HG02642 (cell line): ENCODE data around the gene PRSS57.

ENCODE experiments used
- ATAC-seq: cut with Tn5 transposase; IDR thresholded peaks from one replicate; pipeline ENCODE4 v1.9.1; 2021; ENCODE audit warnings: mild to moderate bottlenecking; ENCODE audit not compliant: unreplicated experiment, poor library complexity

The PRSS57 gene

DNA sequence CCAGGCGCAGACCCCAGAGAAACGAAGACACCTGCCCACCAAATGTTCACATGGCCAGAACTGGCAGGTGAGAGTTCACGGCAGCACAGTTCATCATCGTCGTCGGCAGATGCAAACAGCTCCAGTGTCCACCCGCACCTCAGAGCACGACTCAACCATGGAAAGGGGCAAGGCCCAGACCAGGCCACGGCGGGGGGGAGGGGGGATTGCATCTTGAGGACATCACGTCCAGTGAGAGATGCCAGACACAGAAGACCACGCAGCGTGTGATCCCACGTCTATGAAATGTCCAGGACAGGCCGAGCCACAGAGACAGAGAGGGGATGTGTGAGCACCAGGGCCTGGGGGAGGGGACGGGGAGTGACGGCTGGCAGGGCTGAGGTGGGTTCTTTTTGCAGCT, 39.6 kb downstream of the PRSS57 start:
- ATAC-seq = no peak

DNA sequence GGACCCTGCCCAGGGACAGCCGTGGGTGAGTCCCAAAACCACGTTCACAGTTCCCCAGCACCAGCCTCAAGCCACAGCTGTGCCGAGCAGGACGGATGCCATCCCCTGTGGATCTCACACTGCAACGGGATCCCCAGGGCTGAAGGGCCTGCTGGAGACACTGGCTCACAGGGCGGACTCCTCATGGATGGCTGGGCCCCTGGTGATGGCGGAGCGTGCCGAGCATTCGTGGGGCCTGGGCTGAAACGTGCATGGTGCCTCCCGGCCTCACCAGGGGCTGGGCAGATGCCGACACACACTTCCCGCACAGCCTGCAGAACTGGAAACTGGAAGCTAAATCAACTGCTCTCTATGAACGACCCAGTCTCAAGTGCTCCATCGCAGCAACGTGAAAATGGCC, 41.8 kb downstream of the PRSS57 start:
- ATAC-seq = no peak

DNA sequence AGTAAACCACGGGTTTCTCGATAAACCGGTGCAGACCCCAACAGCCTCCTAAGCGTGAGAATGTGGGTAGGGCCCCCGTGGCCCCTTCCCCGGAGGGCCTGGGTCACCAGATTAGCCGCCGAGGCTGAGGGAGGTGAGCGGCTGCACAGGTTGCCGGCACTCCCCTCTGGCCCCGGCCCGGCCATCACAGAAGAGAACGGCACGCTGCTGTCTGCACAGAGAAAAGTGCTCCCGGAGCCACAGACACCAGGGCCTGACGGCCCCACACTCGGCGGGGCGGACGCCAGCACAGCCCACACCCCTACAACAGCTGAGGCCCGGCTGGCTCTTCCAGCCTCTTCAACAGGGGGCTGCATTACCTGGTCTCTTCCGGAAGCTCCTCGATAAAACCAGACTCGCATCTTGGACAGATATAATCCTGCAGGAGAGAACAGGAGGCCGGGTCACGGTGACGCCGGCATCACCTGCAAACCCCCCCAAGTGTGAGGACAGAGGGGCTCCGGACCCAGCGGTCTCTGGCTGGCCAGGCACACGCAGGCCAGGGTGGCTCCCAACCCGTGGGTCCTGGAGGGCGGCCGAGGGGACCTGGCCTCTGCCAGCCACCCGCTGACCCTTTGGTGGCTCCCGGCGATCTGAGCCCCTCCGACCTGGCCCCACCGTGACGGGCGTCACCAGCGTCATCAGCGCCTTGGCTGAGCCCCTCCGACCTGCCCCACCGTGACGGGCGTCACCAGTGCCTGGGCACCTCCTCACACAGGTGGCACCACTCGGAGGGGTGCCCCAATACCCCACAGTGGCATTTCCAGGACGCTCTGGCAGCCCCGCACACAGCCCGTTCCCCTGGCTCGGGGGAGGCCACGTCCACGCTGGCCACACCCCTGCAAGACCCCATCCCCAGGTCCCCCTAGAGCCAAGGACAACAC, 42.5 kb downstream of the PRSS57 start:
- no peak for ATAC-seq

DNA sequence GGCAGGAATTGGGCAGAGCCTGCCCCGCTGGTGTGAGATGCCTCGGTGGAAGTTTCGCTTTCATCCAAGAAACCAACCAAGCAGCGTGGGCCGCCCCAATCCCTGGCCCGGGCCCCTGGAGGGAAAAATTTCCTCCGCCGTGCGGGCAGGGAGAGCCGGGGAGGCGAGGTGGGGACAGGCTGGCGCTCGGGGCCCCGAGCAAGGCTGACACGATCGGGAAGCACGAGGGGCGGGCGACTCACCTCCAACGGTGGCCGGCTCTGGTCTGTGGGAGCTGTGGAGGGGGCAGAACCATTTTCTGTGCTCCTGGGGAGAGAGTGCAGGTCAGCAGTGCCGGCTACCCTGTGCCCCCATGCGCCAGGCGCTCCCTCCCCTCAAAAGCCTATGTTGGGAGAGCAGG, 43.3 kb downstream of the PRSS57 start:
- no peak for ATAC-seq

DNA sequence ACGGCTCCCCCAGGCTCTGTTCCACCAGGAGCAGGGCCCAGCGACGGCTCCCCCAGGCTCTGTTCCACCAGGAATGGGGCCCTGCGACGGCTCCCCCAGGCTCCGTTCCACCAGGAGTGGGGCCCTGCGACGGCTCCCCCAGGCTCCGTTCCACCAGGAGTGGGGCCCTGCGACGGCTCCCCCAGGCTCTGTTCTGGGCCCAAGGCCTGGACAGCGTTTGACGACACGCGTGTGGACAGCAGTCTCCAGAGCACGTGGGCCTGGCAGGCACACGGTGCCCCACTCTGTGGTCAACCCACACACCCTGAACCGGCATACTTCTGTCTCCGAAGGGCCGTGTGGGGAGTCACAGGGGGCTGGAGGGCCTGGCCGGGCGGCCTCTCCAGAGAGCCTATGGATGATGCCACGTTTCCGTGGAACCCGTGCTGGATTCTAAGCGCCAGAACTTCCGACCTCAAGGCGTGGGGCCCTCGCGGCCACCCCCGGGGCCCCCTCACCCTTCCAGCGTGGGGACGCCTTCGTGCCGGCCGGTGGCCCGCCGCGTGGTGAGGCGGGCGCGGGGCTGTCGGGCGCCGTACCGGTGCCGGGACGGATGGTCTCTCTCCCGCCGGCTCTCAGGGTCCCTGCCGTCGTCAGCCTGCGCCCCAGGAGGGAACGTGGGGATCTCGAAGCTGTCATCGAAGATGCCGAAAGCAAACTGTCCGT, 44.0 kb downstream of the PRSS57 start:
- ATAC-seq = no peak

DNA sequence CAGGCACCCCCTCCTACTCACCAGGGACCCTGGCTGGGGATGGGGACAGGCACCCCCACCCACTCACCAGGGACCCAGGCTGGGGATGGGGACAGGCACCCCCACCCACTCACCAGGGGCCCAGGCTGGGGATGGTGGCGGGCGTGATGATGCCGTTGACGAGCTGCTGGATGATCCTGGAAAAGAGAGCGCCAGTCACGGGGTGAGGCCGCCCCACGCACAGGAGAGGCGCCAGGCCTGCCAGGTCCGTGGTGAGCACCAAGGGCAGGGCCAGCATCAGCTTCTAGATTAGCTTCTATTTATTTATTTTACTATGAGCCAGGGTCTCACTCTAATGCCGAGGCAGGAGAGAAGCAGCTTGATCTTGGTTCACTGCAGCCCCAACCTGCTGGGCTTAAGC, 45.1 kb downstream of the PRSS57 start:
- ATAC-seq = no peak

DNA sequence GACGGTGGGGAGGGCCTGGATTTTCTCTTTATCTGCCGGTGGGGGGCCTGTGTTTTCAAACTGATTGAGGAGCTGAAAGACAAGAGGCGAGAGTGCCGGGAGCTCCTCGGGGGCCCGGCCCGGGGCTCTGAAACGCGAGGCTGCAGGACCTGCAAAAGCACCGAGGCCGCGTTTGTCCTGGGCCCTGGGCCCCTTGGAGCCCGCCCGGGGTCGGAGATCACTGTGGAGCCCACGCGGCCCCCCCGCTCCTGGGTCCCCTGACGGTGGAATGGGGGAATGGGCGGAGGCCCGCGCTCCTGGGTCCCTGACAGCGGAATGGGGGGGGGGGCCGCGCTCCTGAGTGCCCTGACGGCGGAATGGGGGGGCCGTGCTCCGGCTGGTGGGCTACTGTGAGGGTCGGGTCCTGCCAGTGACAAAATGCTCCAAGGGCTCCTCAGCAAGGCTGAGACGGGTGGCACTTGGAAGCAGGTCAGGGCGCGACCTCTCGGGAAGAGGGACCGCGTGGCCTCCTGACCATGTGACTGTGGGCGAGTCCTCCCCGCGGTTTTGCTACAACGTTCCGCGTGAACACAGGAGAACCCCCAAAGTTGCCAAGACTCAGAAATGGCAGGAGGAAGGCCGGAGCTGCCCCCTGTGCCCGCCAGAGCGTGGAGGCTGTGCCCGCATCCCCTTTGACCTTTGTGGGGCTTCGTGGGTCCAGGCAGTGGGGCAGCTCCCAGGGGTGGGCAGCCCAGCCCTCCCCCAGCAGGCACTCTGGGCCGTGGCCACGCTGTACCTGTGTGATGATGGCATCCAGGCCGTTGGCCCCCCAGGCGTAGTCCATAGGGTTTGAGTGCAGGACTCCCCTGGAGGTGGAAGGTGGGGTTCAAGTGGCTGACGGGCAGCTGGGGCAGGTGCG, 46.1 kb downstream of the PRSS57 start:
- no peak for ATAC-seq

DNA sequence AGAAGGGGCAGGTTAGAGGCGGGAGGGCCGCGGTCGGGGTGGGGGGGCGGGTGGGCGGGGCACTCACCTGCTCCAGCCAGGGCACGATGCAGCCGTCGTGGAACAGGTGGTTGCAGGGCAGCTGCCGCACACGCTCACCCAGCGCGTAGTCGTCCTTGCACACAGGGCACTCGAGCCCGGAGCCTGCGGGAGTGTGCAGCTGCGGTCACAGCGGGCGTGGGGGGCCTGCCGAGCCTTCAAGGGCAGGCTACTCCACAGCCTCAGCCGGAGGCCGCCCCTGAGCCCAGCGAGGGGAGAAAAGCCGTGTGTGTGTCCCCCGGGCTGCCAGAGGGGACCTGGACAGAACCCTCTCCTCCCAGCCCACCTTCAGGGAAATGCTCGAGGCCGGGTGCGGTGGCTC, 46.9 kb downstream of the PRSS57 start:
- no peak for ATAC-seq

DNA sequence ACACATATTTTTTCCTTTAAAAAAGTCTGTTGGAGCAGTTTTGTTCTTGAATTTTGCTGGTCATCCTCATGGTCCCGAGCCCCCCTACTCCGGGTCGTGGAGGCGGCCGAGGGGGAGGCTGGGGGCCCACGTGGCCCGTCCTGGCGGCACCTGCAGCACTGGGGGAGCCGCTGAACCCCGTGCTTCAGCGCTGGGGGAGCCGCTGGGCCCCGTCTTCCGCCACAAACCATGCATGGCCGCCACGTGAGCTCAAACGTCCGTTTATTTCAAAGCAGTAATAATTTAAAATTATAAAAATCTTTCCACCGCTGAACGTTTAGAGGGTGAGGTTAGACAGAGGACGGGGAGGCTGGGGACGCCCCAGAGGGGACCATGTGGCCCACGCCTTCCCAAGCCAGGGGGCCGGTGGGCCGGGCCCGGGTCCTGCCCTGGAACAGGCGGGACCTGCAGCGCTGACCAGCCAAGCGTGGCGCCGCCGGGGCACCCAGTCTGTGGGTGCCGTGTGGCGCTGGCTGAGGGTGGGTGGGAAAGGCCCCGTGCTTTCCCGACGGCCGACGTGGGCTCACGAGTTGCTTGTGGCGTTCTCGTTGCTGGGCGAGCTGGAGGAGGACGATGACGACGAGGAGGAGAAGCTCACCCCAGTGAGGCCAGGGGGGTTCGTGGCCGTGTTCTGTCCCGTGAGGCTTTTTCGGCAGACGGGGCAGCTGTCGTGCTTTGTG, 47.5 kb downstream of the PRSS57 start:
- ATAC-seq = no peak

DNA sequence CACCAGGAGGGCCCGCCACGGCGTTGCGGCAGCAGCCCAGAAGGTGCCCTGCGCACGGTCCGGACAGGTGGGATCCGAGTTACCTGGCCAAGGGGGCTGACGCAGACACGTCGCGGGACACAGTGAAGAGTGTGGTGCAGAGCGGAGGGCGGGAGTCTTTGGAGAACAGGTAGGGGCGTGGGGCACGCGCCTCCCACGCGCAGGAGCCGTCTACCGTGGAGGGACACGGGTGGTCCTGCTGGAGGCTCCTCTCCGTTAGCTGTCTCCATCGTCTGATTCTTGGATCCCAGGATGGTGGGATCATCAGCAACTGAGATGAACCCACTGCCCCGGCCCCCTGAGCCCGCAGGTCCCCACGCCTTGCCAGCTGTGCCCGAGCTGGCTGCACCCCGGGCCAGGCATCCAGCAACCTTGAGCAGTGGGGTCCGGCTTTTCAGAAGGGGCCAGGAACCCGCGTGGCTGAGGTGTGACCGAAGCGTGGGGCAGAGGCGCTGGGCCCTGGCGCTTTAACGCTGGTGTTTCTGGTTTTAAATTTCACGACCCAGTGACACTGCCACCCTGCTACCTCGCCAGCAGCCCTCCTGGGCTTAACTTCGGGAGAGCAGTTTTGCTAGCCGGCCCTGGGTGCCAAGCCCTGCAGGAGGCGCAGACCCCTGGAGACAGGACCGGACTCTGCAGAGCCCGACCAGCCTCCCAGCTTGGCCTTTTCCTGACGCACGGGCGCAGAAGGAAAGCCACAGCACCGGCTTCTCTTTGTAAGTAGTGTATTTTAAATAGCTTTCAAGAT, 48.3 kb downstream of the PRSS57 start:
- no peak for ATAC-seq

DNA sequence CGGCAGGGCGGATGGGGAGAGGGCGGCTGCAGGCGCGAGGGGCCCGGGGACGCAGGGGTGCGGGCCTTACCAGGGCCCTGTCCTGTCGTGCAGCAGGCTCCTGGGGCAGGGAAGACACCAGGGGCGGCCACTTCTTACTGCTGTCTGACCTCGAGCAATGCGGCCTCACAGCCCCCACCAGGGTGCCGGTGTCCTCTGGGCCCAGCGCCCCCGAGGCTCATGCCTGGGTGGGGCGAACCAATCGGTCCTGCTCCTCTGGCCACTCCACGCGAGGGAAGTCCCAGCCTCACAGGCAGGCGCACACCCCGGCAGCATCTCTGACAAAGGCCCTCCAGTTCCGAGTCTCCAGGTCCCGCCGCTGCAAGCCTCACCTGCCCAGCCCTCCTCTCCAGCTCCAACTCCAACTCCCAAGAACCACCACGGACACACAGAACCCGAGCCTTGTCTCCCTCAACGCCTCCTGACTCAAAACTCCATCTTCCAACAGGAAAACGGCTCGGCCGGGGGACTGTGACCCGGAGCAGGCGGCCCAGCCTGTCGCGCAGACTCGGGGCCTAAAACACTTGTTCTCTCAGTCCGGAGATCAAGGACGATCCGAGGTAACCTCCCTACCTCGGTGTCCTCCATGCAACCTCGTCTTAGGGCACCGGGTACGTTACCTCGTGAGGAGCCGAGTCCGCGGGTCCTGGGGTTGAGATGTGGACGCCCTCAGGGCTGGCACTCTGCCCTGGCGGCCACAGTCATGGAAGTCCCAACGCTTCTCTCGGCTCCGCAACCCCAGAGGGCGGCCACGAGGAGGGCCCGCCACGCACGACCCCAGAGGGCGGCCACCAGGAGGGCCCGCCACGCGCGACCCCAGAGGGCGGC, 49.1 kb downstream of the PRSS57 start:
- ATAC-seq = no peak

DNA sequence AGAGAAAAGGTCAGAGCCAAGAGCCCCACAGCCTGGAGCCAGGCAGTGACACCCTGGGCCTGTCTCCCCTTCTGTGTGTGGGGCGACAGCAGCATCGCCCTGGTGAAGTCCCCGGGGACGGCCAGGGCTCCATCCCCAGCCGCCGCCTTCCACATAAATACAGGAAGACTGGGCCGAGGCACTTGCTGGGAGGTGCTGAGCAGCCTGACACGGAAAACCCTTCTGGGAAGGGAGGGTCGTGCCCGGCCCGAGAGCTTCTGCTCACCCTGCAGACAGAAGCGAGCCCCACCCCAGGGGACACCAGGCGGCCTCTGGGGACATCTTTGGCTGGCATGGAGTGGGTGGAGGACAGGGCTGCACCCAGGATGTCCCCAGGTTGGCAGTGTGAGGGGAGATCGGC, 50.5 kb downstream of the PRSS57 start:
- no peak for ATAC-seq

DNA sequence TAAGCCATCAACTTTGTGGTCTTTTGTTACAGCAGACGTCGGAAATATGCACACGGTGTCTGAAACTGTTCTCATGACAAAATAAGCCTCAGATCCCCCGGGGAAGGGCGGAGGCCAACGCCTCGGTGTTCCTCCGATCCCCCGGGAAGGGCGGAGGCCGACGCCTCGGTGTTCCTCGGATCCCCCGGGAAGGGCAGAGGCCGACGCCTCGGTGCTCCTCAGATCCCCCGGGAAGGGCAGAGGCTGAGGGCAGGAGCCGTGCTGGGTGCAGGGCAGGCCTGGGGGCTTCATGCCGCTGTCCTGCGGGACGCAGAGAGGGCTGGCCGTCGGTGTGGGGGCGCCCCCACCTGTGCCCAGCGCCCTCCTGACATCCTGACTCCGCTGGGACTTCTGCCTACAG, 50.9 kb downstream of the PRSS57 start:
- no peak for ATAC-seq

DNA sequence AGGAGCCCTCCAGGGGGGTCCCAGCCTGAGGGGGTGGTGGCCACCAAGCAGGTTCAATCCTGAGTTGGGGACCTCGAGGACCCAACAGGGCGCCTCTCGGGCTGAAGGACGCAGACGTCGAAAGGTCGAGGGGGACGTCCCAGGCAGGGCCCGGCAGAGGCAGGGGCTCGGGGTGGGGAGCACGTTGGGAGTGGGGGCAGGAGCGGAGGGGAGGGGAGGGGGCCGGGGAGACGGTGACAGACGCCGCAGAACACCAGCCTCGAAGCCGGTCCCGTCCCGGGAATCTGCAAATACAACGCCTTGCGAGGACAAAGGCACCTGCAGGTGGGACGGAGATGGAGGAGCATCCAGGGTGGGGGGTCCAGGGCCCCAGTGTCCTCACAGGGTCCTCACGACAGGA, 51.5 kb downstream of the PRSS57 start:
- no peak for ATAC-seq

DNA sequence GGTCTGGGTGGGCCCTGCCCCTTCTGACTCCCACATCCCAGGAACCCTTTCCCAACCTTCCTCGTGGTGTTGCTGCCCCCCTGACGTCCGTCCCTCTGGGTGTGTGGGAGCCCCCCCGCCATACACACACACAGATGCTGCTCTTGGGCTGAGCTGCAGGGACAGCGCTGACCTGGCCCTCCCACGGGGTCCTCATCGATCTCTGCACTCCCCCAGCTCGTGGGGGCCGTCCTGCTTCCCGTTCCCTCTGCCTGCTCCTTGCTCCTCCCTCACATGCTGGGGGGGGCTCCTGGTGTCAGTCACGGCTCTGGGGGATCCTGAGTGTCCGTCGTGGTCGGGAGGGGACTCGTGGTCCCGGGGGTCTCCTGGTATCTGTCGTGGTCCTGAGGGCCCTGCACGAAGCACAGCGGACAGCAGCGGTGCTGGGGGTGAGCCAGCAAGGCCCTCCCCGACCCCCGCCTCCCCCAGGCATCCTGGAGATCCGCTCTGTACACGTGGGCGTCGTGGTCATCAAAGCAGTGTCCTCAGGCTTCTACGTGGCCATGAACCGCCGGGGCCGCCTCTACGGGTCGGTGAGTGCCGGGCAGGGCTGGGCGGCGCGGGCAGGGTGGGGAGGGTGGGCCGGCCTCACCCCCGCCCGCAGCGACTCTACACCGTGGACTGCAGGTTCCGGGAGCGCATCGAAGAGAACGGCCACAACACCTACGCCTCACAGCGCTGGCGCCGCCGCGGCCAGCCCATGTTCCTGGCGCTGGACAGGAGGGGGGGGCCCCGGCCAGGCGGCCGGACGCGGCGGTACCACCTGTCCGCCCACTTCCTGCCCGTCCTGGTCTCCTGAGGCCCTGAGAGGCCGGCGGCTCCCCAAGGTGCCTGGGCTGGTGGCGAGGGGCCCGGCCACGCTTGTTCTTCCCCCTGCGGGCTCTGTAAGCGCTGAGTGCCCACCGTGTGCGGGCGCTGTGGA, 52.2 kb downstream of the PRSS57 start:
- ATAC-seq = no peak

DNA sequence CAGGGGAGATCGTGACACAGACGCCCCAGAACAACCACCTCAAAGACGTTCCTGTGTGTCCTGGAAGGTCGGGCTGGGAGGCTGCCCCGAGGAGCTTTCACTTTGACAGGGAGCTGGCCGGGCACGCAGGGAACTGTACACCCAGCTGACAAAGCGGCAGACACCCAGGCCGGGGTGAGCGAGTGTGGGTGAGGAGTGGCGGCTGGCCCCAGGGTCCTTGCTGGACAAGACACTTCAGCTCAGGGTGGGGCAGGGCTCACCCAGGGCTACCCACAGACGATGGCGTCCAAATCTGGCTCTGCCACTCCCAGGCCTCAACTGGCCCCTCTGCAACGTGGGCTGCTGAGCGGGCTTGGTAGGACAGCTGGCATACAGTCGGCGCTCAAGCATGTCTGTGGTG, 53.5 kb downstream of the PRSS57 start:
- ATAC-seq = no peak

DNA sequence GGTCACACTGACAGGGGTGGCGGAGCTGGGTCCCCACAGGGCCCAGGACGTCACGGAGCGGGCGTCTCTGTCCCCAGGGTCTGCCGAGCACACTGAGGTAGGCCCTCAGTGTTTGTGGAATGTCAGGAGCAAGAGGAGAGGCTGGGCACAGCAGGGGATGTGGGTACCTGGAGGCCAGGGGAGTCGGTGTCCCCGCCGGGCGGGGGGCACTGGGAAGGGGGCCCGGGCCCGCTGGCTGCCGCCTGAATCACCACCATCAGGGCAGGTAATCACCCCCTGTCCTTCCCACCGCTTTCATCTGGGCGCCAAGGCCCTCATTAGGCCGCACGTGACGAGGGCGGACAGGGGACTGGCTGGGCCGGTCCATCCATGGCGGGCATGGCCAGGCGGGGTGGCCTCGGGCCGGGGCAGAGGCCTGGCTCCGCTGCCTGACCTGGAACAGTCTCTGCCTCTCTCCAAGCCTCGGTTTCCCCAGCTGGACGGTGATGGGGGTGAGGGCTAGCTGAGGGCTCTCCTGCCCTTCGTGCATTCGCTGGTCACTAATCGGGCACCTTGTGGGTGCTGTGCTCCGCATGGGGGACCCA, 54.6 kb downstream of the PRSS57 start:
- ATAC-seq = no peak
